B cell (primary cell): ENCODE results near the gene ARMC9. TPM values are rescaled to one million over a fixed set of nuclear protein-coding genes. Genes with fewer than 3 reads are reported as not detected.

Source experiments
- ATAC-seq: fragments of 200-7000 bp; cut with Tn5 transposase; one replicate; pipeline ENCODE4 v1.10.0; 2021; ENCODE audit warnings: low read depth, mild to moderate bottlenecking, moderate number of reproducible peaks, moderate library complexity
- CTCF ChIA-PET: fragments of 350-600 bp; sonication (Branson Sonifier 250); formaldehyde crosslinking; loops from one replicate; lab custom pipeline; 2021; ENCODE audit warnings: antibody characterized with exemption, inconsistent platforms; lab: Charles Lee
- POLR2A ChIA-PET: fragments of 350-600 bp; sonication (Branson Sonifier 250); formaldehyde crosslinking; loops from one replicate; lab custom pipeline; 2021; ENCODE audit warnings: antibody characterized with exemption; lab: Charles Lee
- DNase-seq: peaks from one replicate; pipeline ENCODE4 v3.0.0; 2013
- H2AFZ ChIP-seq: 2 replicates; pipeline ENCODE4 v1.6.1; 2012; ENCODE audit warnings: mild to moderate bottlenecking, low read depth, low read length; ENCODE audit not compliant: insufficient read depth, poor library complexity, severe bottlenecking
- H3K27ac ChIP-seq, 2 donors: 1 replicate in 1 of 2; 2 replicates in 1 of 2; pipeline ENCODE4 v1.5.1; 2012 to 2013; ENCODE audit warnings: low read length in 2 of 2, mild to moderate bottlenecking in 2 of 2, moderate library complexity in 1 of 2
- H3K27me3 ChIP-seq, 4 experiments: fragments of 200-600 bp in 1 of 4; sonication (generic) in 1 of 4; replicated peaks in 1 of 4; 1 replicate in 2 of 4; 2 replicates in 2 of 4; pipeline versions ENCODE4 v1.6.1 to v1.7.0; 2013 to 2016; ENCODE audit warnings: low read length in 3 of 4, mild to moderate bottlenecking in 2 of 4, mixed read lengths in 1 of 4, moderate library complexity in 1 of 4; ENCODE audit not compliant: insufficient read depth in 4 of 4, control insufficient read depth in 3 of 4; ENCODE audit errors: control extremely low read depth in 1 of 4
- H3K36me3 ChIP-seq, 2 experiments: replicated peaks in 1 of 2; 1 replicate in 1 of 2; 2 replicates in 1 of 2; pipeline versions ENCODE4 v1.6.1 to v1.7.1; 2013; ENCODE audit warnings: low read length in 1 of 2; ENCODE audit not compliant: insufficient read depth in 2 of 2, control insufficient read depth in 1 of 2; ENCODE audit errors: control extremely low read depth in 1 of 2, extremely low read depth in 1 of 2
- H3K4me1 ChIP-seq, 2 donors: fragments of 200-600 bp in 1 of 2; sonication (generic) in 1 of 2; 1 replicate in 1 of 2; 2 replicates in 1 of 2; pipeline versions ENCODE4 v1.5.1 to v1.6.1; 2013 to 2017; ENCODE audit warnings: low read length in 2 of 2; ENCODE audit not compliant: control insufficient read depth in 2 of 2, insufficient read depth in 2 of 2
- H3K4me2 ChIP-seq: replicated peaks from 2 replicates; pipeline ENCODE3; 2012; ENCODE audit warnings: mild to moderate bottlenecking, low read depth, low read length; ENCODE audit not compliant: poor library complexity, severe bottlenecking
- H3K4me3 ChIP-seq, 5 experiments: fragments of 200-600 bp in 1 of 5; sonication (generic) in 1 of 5; 1 replicate in 3 of 5; 2 replicates in 2 of 5; pipeline versions ENCODE4 v1.5.1 to v1.7.0; 2011 to 2016; ENCODE audit warnings: low read length in 4 of 5, mild to moderate bottlenecking in 4 of 5, low read depth in 2 of 5, control low read depth in 1 of 5, moderate library complexity in 1 of 5; ENCODE audit not compliant: insufficient read depth in 1 of 5; ENCODE audit errors: control extremely low read depth in 1 of 5, extremely low read depth in 1 of 5
- H3K79me2 ChIP-seq: fragments of 200-600 bp; sonication (generic); one replicate; pipeline ENCODE4 v1.6.0; 2016; ENCODE audit warnings: low read length; ENCODE audit not compliant: control insufficient read depth, insufficient read depth
- H3K9ac ChIP-seq: fragments of 200-600 bp; sonication (generic); 2 replicates; pipeline ENCODE4 v1.6.1; 2017; ENCODE audit warnings: mild to moderate bottlenecking, low read length, moderate library complexity
- H3K9me3 ChIP-seq, 3 donors: one replicate each; pipeline versions ENCODE4 v1.6.1 to v1.7.1; 2013; ENCODE audit warnings: low read length in 2 of 3; ENCODE audit not compliant: control insufficient read depth in 2 of 3, insufficient read depth in 1 of 3; ENCODE audit errors: control extremely low read depth in 1 of 3
- H4K20me1 ChIP-seq: 2 replicates; pipeline ENCODE4 v1.6.0; 2012; ENCODE audit warnings: mild to moderate bottlenecking, low read length; ENCODE audit not compliant: insufficient read depth, control insufficient read depth, poor library complexity, severe bottlenecking
- H3K27ac Mint-ChIP-seq: one replicate; pipeline ENCODE4 v1.8.0; 2021; ENCODE audit warnings: mixed read lengths
- H3K27me3 Mint-ChIP-seq: one replicate; pipeline ENCODE4 v1.8.0; 2021; ENCODE audit warnings: mixed read lengths
- H3K4me1 Mint-ChIP-seq: one replicate; pipeline ENCODE4 v1.8.0; 2021; ENCODE audit warnings: mixed read lengths
- H3K4me3 Mint-ChIP-seq: one replicate; pipeline ENCODE4 v1.8.0; 2021; ENCODE audit warnings: mixed read lengths
- H3K9me3 Mint-ChIP-seq: one replicate; pipeline ENCODE4 v1.8.0; 2022; ENCODE audit warnings: mixed read lengths; ENCODE audit not compliant: insufficient read depth
- EZH2 ChIP-seq: IDR thresholded peaks from 2 replicates; pipeline ENCODE4 v1.6.1; 2012; ENCODE audit warnings: borderline replicate concordance, low read depth, mild to moderate bottlenecking, moderate library complexity, low read length; ENCODE audit not compliant: insufficient read depth, poor library complexity, severe bottlenecking
- WGBS: methylation state at CpG from one replicate; pipeline ENCODE4 v1.1.5; 2013; ENCODE audit warnings: missing lambda C conversion rate; ENCODE audit not compliant: insufficient coverage; 5-methylcytosine and 5-hydroxymethylcytosine counted together
- intact Hi-C: fragments of 100-400 bp; cut with micrococcal nuclease; formaldehyde crosslinking; loops from one replicate; pipeline ENCODE4 v1.10.0; 2022
- polyA plus RNA-seq: library from polyadenylated mRNA; depleted of rRNA; stranded (reverse); fragments of >200 nt; gene quantifications from 2 replicates; pipeline ENCODE4 v1.2.3, GENCODE V29; 2012
- total RNA-seq, 2 donors: library from RNA; stranded (reverse); fragments of 120-200 nt in 1 of 2; gene quantifications; 1 replicate in 1 of 2; 2 replicates in 1 of 2; pipeline versions ENCODE4 v1.2.3 to v1.2.4, GENCODE V29; 2013 to 2022
- TF ChIP-seq, protein P1 (sequence below): fragments of 200-600 bp; IDR thresholded peaks from one replicate; pipeline ENCODE4 v1.8.0; 2022; ENCODE audit warnings: antibody characterized with exemption, mild to moderate bottlenecking

The ARMC9 gene
- total and polyA plus RNA-seq, 2 donors (not counting 1 experiment from before 2014, with no cell fraction given) = 0.40 to 5.4 TPM

DNA sequence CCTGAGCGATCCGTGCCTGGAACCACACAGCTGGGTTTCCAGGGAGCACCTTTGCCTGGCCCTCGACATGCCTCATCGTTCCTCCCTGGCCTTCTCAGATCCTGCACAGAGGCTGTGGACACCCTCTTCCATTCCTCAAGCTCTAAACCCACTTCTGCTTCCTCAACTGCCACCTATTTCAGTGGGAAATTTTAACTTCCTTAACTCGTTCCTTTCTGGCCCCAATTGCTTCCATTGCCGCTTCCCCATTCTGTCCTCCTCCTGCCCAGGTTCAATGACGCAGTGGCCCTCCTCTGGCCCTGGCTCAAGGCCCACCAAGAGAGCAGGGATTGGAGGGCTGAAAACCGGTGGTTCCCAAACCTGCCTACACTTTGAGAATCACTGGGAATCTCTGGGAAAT is 192.2 kb downstream of the ARMC9 start:
- Histone ChIP-seq H3K9me3 (peaks cover 0 to 6% (median 0%) of the 10 kb centered on the region in 3 donors), H3K4me1 (peaks cover 41 to 62% of the 10 kb centered on the region in 2 donors), H2AFZ (no peak overlapping the region), H3K9ac (no peak overlapping the region), H3K27ac (peak overlapping the region; percentile 4 to 97), H3K4me3 (no peak overlapping the region), H3K79me2 (peaks cover 40% of the 10 kb centered on the region), H3K36me3 (no peaks in the 10 kb centered on the region), H3K27me3 (no peaks in the 10 kb centered on the region), H3K4me2 (peak overlapping the region; percentile 28), H4K20me1 (no peaks in the 10 kb centered on the region)
- no peaks in the 10 kb centered on the region for H3K9me3 Mint-ChIP-seq
- DNase-seq (no peak), ATAC-seq (no peak)
- no peaks in the 10 kb centered on the region for H3K27me3 Mint-ChIP-seq
- H3K4me3 Mint-ChIP-seq = no peak overlapping the region
- peak overlapping the region; percentile 70 for H3K27ac Mint-ChIP-seq
- WGBS = 64% methylated on average over 8 of the region's 8 CpGs
- ChIA-PET CTCF (interaction anchor here (1.5 to 1.8 kb wide), 2 partner anchors 145 to 163 kb away, joined by 4 to 6 read pairs; no protein-coding TSS in a partner anchor), POLR2A (interaction anchor here (0.6 kb wide), 1 partner anchor 14 kb away, joined by 7 read pairs; no protein-coding TSS in a partner anchor)
- peaks cover 50% of the 10 kb centered on the region for H3K4me1 Mint-ChIP-seq
- TF ChIP-seq, protein P1, sequence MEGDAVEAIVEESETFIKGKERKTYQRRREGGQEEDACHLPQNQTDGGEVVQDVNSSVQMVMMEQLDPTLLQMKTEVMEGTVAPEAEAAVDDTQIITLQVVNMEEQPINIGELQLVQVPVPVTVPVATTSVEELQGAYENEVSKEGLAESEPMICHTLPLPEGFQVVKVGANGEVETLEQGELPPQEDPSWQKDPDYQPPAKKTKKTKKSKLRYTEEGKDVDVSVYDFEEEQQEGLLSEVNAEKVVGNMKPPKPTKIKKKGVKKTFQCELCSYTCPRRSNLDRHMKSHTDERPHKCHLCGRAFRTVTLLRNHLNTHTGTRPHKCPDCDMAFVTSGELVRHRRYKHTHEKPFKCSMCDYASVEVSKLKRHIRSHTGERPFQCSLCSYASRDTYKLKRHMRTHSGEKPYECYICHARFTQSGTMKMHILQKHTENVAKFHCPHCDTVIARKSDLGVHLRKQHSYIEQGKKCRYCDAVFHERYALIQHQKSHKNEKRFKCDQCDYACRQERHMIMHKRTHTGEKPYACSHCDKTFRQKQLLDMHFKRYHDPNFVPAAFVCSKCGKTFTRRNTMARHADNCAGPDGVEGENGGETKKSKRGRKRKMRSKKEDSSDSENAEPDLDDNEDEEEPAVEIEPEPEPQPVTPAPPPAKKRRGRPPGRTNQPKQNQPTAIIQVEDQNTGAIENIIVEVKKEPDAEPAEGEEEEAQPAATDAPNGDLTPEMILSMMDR = no peak
- TF ChIP-seq EZH2 = no peak
- intact Hi-C loops = loop anchor here (5.0 to 10.0 kb wide), 6 partner anchors 68 to 516 kb away; partner anchors contain the start of gene NCL

DNA sequence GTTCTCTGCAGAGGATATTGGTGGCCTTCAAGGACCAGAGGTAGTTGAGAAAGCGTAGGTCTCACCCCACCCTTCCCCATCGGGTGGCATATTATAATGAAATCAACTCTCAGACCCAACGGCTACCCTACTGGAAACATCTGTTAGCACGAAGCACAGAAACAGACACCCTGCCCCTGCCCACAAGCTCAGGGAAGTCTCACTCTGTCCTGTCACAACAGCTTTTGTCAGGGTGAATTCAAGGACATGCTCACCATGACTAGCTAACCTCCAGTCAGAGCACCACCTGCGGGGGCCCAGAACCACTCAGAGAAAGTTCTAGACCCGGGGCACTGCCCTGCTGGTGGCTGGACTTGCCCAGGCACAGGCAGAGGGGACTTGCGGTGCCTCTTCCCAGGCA is 193.6 kb downstream of the ARMC9 start:
- H3K27ac ChIP-seq = peak overlapping the region; percentile 97
- no peaks in the 10 kb centered on the region for H3K9me3 ChIP-seq
- peak overlapping the region; percentile 12 for H3K9ac ChIP-seq
- no peaks in the 10 kb centered on the region for H3K27me3 ChIP-seq
- H2AFZ ChIP-seq = peak overlapping the region; percentile 64
- peaks cover 47 to 70% of the 10 kb centered on the region in 2 donors for H3K4me1 ChIP-seq
- H4K20me1 ChIP-seq = no peaks in the 10 kb centered on the region
- ChIA-PET CTCF (interaction anchor here (1.0 to 6.7 kb wide), 7 partner anchors 13 to 163 kb away, joined by 3 to 83 read pairs (median 30); no protein-coding TSS in a partner anchor), POLR2A (no interaction called here)
- H3K4me3 ChIP-seq = no peak overlapping the region
- ATAC-seq (no peak), DNase-seq (peak; percentile 58)
- intact Hi-C loops = loop anchor here (5.0 to 10.0 kb wide), 6 partner anchors 70 to 517 kb away; partner anchors contain the start of gene NCL
- peak overlapping the region; percentile 100 for H3K27ac Mint-ChIP-seq
- H3K27me3 Mint-ChIP-seq = no peaks in the 10 kb centered on the region
- WGBS = 36% methylated on average over 5 of the region's 7 CpGs
- peaks cover 40% of the 10 kb centered on the region for H3K79me2 ChIP-seq
- H3K36me3 ChIP-seq = no peaks in the 10 kb centered on the region
- no peaks in the 10 kb centered on the region for H3K9me3 Mint-ChIP-seq
- H3K4me3 Mint-ChIP-seq = peak overlapping the region; percentile 99
- peak overlapping the region; percentile 88 for H3K4me2 ChIP-seq
- peaks cover 57% of the 10 kb centered on the region for H3K4me1 Mint-ChIP-seq
- TF ChIP-seq, protein P1 = no peak
- TF ChIP-seq EZH2 = no peak
